ENCODE results near the gene BABAM2.

GRCh38 chr2:28101892-28102291 lies 211.4 kb downstream of the BABAM2 start:
- no peak for TF ChIP-seq POLR2AphosphoS5 (IDR thresholded peaks at IDR 0.05)
- TF ChIP-seq EP300 (IDR thresholded peaks at IDR 0.05; ENCODE audit: low read depth) = no peak
- no peak for TF ChIP-seq CTCF (IDR thresholded peaks at IDR 0.05)

Measured in transverse colon (tissue), 4 donors.